ENCODE data around the gene MNAT1.
"Not testable (repeated sequence)": the region's sequence is repeated elsewhere in the genome, so short reads cannot be mapped to it uniquely, and the experiment has no call there.

The MNAT1 gene

DNA sequence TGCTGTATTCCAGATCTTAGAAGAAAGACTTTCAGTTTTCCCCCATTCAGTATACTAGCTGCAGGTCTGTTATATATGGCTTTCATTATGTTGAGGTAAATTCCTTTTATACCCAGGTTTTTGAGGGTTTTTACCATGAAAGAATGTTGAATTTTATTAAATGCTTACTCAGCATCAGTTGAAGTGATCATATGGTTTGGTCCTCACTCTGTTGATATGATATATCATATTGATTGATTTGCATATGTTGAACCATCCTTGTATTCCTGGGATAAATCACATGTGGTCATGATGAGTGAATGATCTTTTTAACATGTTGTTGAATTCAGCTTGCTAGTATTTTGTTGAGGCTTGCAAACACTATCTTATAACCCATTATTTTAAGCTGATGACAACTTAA is 149.6 kb downstream of the MNAT1 start:
- Histone ChIP-seq H3K79me2 (ENCODE audit: control insufficient read depth, insufficient read depth, low read length, poor library complexity) (no peaks in the 10 kb centered on the region), H3K4me1 (ENCODE audit: control insufficient read depth in 1 of 2, insufficient read depth in 2 of 2, low read length in 2 of 2) (no peaks in the 10 kb centered on the region), H2AK5ac (ENCODE audit: low read length) (no peak overlapping the region), H2BK5ac (ENCODE audit: low read depth, low read length, poor library complexity) (no peak overlapping the region), H2BK12ac (ENCODE audit: low read length) (no peak overlapping the region), H3K4me3 (ENCODE audit: low read depth, low read length) (no peak overlapping the region), H2AFZ (ENCODE audit: insufficient read depth, low read length, poor library complexity) (no peak overlapping the region), H3K79me1 (ENCODE audit: low read length) (no peaks in the 10 kb centered on the region), H3K4me2 (ENCODE audit: low read length) (no peak overlapping the region), H3K14ac (ENCODE audit: low read length) (no peak overlapping the region), H4K12ac (ENCODE audit: low read depth, low read length) (no peak overlapping the region), H3K36me3 (ENCODE audit: control insufficient read depth in 1 of 2, insufficient read depth in 2 of 2, low read length in 2 of 2) (no peaks in the 10 kb centered on the region), H4K8ac (ENCODE audit: low read depth, low read length) (no peak overlapping the region), H3K9me3 (ENCODE audit: insufficient read depth, low read depth, low read length) (no peaks in the 10 kb centered on the region), H3K18ac (ENCODE audit: low read length) (no peak overlapping the region), H3K27ac (ENCODE audit: low read depth, low read length) (no peak overlapping the region), H4K91ac (ENCODE audit: low read depth, low read length) (no peak overlapping the region), H2BK120ac (ENCODE audit: insufficient read depth, low read length, poor library complexity) (no peak overlapping the region), H3K27me3 (ENCODE audit: insufficient read depth, low read length) (no peaks in the 10 kb centered on the region), H3K4ac (ENCODE audit: low read depth, low read length) (no peak overlapping the region), H3K23ac (ENCODE audit: low read length) (no peak overlapping the region), H3K9ac (ENCODE audit: low read length) (no peak overlapping the region)
- no peak for DNase-seq

DNA sequence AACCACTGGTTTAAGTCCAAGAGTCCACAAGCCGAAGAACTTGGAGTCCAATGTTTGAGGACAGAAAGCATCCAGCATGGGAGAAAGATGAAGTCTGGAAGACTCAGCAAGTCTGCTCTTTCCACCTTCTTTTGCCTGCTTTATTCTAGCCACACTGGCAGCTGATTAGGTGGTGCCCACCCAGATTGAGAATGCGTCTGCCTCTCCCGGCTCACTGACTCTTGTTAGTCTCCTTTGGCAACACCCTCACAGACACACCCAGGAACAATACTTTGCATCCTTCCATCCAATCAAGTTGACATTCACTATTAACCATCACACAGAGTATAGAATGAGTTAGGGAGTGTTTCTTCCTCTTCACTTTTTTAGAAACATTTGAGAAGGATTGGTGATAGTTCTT is 156.1 kb downstream of the MNAT1 start:
- WGBS (ENCODE audit: extremely low coverage, insufficient coverage, insufficient read length): no CpG with 5 or more reads among the region's 3 CpGs

DNA sequence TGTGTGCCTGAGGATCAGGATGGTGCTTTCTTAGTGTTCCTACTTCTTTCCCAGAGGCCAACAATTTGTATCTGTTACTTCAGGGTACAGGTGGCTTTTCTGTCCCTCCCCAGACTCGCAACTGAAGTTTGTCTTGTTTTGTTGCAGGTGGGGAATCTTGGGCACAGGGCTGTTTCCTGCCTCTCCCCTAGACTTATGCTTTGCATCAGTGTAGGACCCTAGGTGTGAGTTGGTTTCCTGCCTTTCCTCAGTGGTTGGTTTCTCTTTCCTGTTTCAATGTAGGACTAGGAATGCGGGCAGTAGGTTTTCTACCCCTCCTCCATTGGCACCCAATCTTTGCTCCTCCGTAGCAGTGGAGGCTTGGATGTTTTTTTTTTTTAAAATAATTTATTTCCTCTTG is 159.3 kb downstream of the MNAT1 start:
- no peak for DNase-seq
- Histone ChIP-seq H2BK12ac (ENCODE audit: low read length) (no peak overlapping the region), H3K14ac (ENCODE audit: low read length) (no peak overlapping the region), H3K4me3 (ENCODE audit: low read depth, low read length) (no peak overlapping the region), H3K4me1 (ENCODE audit: control insufficient read depth in 1 of 2, insufficient read depth in 2 of 2, low read length in 2 of 2) (no peaks in the 10 kb centered on the region), H3K27ac (ENCODE audit: low read depth, low read length) (no peak overlapping the region), H3K4ac (ENCODE audit: low read depth, low read length) (no peak overlapping the region), H3K9ac (ENCODE audit: low read length) (no peak overlapping the region), H3K36me3 (ENCODE audit: control insufficient read depth in 1 of 2, insufficient read depth in 2 of 2, low read length in 2 of 2) (no peaks in the 10 kb centered on the region), H4K8ac (ENCODE audit: low read depth, low read length) (no peak overlapping the region), H3K18ac (ENCODE audit: low read length) (no peak overlapping the region), H4K91ac (ENCODE audit: low read depth, low read length) (no peak overlapping the region), H2AFZ (ENCODE audit: insufficient read depth, low read length, poor library complexity) (no peak overlapping the region), H3K79me2 (ENCODE audit: control insufficient read depth, insufficient read depth, low read length, poor library complexity) (no peaks in the 10 kb centered on the region), H3K27me3 (ENCODE audit: insufficient read depth, low read length) (no peaks in the 10 kb centered on the region), H3K79me1 (ENCODE audit: low read length) (no peaks in the 10 kb centered on the region), H3K4me2 (ENCODE audit: low read length) (no peak overlapping the region), H2AK5ac (ENCODE audit: low read length) (no peak overlapping the region), H3K23ac (ENCODE audit: low read length) (no peak overlapping the region), H2BK5ac (ENCODE audit: low read depth, low read length, poor library complexity) (no peak overlapping the region), H2BK120ac (ENCODE audit: insufficient read depth, low read length, poor library complexity) (no peak overlapping the region), H4K12ac (ENCODE audit: low read depth, low read length) (no peak overlapping the region), H3K9me3 (ENCODE audit: insufficient read depth, low read depth, low read length) (no peaks in the 10 kb centered on the region)
- no CpG with 5 or more reads among the region's 3 CpGs for WGBS (ENCODE audit: extremely low coverage, insufficient coverage, insufficient read length)

More for the DNA sequence above, 156.1 kb downstream of the MNAT1 start:
- H3K4me2 ChIP-seq (ENCODE audit: low read length); H3K23ac ChIP-seq (ENCODE audit: low read length); H3K79me2 ChIP-seq (ENCODE audit: control insufficient read depth, insufficient read depth, low read length, poor library complexity); H3K14ac ChIP-seq (ENCODE audit: low read length); H2BK12ac ChIP-seq (ENCODE audit: low read length); DNase-seq; H2AFZ ChIP-seq (ENCODE audit: insufficient read depth, low read length, poor library complexity); H3K27ac ChIP-seq (ENCODE audit: low read depth, low read length); H3K4me1 ChIP-seq (ENCODE audit: control insufficient read depth in 1 of 2, insufficient read depth in 2 of 2, low read length in 2 of 2); H4K91ac ChIP-seq (ENCODE audit: low read depth, low read length); H3K79me1 ChIP-seq (ENCODE audit: low read length); H3K9ac ChIP-seq (ENCODE audit: low read length); H3K18ac ChIP-seq (ENCODE audit: low read length); H3K27me3 ChIP-seq (ENCODE audit: insufficient read depth, low read length); H2BK120ac ChIP-seq (ENCODE audit: insufficient read depth, low read length, poor library complexity); H3K36me3 ChIP-seq (ENCODE audit: control insufficient read depth in 1 of 2, insufficient read depth in 2 of 2, low read length in 2 of 2); H3K4ac ChIP-seq (ENCODE audit: low read depth, low read length); H3K4me3 ChIP-seq (ENCODE audit: low read depth, low read length); H4K12ac ChIP-seq (ENCODE audit: low read depth, low read length); H3K9me3 ChIP-seq (ENCODE audit: insufficient read depth, low read depth, low read length); H4K8ac ChIP-seq (ENCODE audit: low read depth, low read length); H2AK5ac ChIP-seq (ENCODE audit: low read length); H2BK5ac ChIP-seq (ENCODE audit: low read depth, low read length, poor library complexity): not testable (repeated sequence)

DNA sequence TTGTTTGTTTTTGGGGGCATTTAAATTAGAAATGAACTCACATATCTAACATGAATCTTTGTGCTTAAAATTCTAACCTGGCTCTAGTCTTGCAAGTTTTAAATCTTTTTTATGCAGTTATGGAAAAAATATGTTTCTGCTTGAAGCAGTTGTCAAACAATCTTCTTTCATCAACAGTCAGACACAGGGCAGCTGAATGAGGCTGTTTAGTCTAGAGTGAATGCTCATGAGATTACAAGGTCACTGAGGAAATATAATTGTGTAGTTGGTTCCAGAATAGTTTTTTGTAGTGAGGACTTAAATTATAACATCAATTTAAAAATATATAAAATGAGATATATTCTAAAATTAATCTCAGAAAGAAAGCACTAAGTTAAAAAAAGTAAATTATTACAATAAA is 169.8 kb downstream of the MNAT1 start:
- Histone ChIP-seq H2AK5ac (ENCODE audit: low read length) (no peak overlapping the region), H3K4me3 (ENCODE audit: low read depth, low read length) (no peak overlapping the region), H4K8ac (ENCODE audit: low read depth, low read length) (no peak overlapping the region), H3K9me3 (ENCODE audit: insufficient read depth, low read depth, low read length) (no peaks in the 10 kb centered on the region), H3K27me3 (ENCODE audit: insufficient read depth, low read length) (no peaks in the 10 kb centered on the region), H3K23ac (ENCODE audit: low read length) (no peak overlapping the region), H4K12ac (ENCODE audit: low read depth, low read length) (no peak overlapping the region), H2BK120ac (ENCODE audit: insufficient read depth, low read length, poor library complexity) (no peak overlapping the region), H3K4ac (ENCODE audit: low read depth, low read length) (no peak overlapping the region), H3K4me1 (ENCODE audit: control insufficient read depth in 1 of 2, insufficient read depth in 2 of 2, low read length in 2 of 2) (no peaks in the 10 kb centered on the region), H3K79me1 (ENCODE audit: low read length) (no peaks in the 10 kb centered on the region), H3K27ac (ENCODE audit: low read depth, low read length) (no peak overlapping the region), H3K36me3 (ENCODE audit: control insufficient read depth in 1 of 2, insufficient read depth in 2 of 2, low read length in 2 of 2) (no peaks in the 10 kb centered on the region), H3K79me2 (ENCODE audit: control insufficient read depth, insufficient read depth, low read length, poor library complexity) (no peaks in the 10 kb centered on the region), H3K14ac (ENCODE audit: low read length) (no peak overlapping the region), H2BK12ac (ENCODE audit: low read length) (no peak overlapping the region), H3K9ac (ENCODE audit: low read length) (no peak overlapping the region), H2AFZ (ENCODE audit: insufficient read depth, low read length, poor library complexity) (no peak overlapping the region), H4K91ac (ENCODE audit: low read depth, low read length) (no peak overlapping the region), H2BK5ac (ENCODE audit: low read depth, low read length, poor library complexity) (no peak overlapping the region), H3K4me2 (ENCODE audit: low read length) (no peak overlapping the region), H3K18ac (ENCODE audit: low read length) (no peak overlapping the region)
- DNase-seq: no peak

DNA sequence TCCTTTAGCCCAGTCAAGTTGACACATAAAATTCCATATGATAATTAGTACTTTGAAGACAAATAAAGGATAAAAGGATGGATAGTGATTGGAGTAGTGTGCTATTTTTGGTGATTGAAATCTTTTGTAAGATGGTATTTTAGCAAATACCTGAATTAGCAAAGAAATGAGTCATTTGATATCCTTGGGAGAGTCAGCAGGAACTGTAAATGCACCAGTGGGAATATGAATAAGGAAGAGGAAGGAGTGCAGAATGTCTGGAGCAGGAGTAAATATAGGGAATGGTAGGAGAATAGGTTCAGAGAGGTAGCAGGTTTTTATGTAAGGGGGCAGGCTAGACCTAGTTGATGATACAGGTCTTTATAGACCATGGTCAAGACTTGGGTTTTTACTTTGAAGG is 171.4 kb downstream of the MNAT1 start:
- Histone ChIP-seq H2AK5ac (ENCODE audit: low read length) (no peak overlapping the region), H2BK12ac (ENCODE audit: low read length) (no peak overlapping the region), H3K14ac (ENCODE audit: low read length) (no peak overlapping the region), H3K79me2 (ENCODE audit: control insufficient read depth, insufficient read depth, low read length, poor library complexity) (no peaks in the 10 kb centered on the region), H3K9ac (ENCODE audit: low read length) (no peak overlapping the region), H4K12ac (ENCODE audit: low read depth, low read length) (no peak overlapping the region), H3K4ac (ENCODE audit: low read depth, low read length) (no peak overlapping the region), H3K79me1 (ENCODE audit: low read length) (no peaks in the 10 kb centered on the region), H2AFZ (ENCODE audit: insufficient read depth, low read length, poor library complexity) (no peak overlapping the region), H3K4me1 (ENCODE audit: control insufficient read depth in 1 of 2, insufficient read depth in 2 of 2, low read length in 2 of 2) (no peaks in the 10 kb centered on the region), H3K27ac (ENCODE audit: low read depth, low read length) (no peak overlapping the region), H3K36me3 (ENCODE audit: control insufficient read depth in 1 of 2, insufficient read depth in 2 of 2, low read length in 2 of 2) (no peaks in the 10 kb centered on the region), H3K27me3 (ENCODE audit: insufficient read depth, low read length) (no peaks in the 10 kb centered on the region), H3K9me3 (ENCODE audit: insufficient read depth, low read depth, low read length) (no peaks in the 10 kb centered on the region), H2BK120ac (ENCODE audit: insufficient read depth, low read length, poor library complexity) (no peak overlapping the region), H4K91ac (ENCODE audit: low read depth, low read length) (no peak overlapping the region), H3K4me3 (ENCODE audit: low read depth, low read length) (no peak overlapping the region), H3K23ac (ENCODE audit: low read length) (no peak overlapping the region), H2BK5ac (ENCODE audit: low read depth, low read length, poor library complexity) (no peak overlapping the region), H3K4me2 (ENCODE audit: low read length) (no peak overlapping the region), H4K8ac (ENCODE audit: low read depth, low read length) (no peak overlapping the region), H3K18ac (ENCODE audit: low read length) (no peak overlapping the region)
- no peak for DNase-seq
